Hepatocyte (in vitro differentiated cells): ENCODE data around the gene FASTK. TPM values are rescaled to one million over a fixed set of nuclear protein-coding genes. Genes with fewer than 3 reads are reported as not detected.
A peak's percentile ranks its signal among the peaks of the same experiment; 100 is the strongest.

Experiments
- DNase-seq: peaks from one replicate; pipeline ENCODE4 v3.0.0-alpha.2; 2016; ENCODE audit warnings: low spot score
- H2AFZ ChIP-seq: fragments of 200-600 bp; sonication (generic); 2 replicates; pipeline ENCODE4 v1.6.0; 2016; ENCODE audit warnings: antibody characterized with exemption, mild to moderate bottlenecking
- H3K27ac ChIP-seq: fragments of 200-600 bp; sonication (generic); 2 replicates; pipeline ENCODE4 v1.5.1; 2016; ENCODE audit warnings: mild to moderate bottlenecking
- H3K27me3 ChIP-seq: fragments of 200-600 bp; sonication (generic); 2 replicates; pipeline ENCODE4 v1.6.1; 2016
- H3K36me3 ChIP-seq: fragments of 200-600 bp; sonication (generic); replicated peaks from 2 replicates; pipeline ENCODE4 v1.5.1; 2016; ENCODE audit warnings: low read depth; ENCODE audit not compliant: insufficient read depth
- H3K4me1 ChIP-seq: fragments of 200-600 bp; sonication (generic); 2 replicates; pipeline ENCODE4 v1.5.1; 2016; ENCODE audit warnings: mild to moderate bottlenecking, moderate library complexity; ENCODE audit not compliant: insufficient read depth
- H3K4me2 ChIP-seq: fragments of 200-600 bp; sonication (generic); 2 replicates; pipeline ENCODE4 v1.6.0; 2016
- H3K4me3 ChIP-seq: fragments of 200-600 bp; sonication (generic); 2 replicates; pipeline ENCODE4 v1.5.1; 2016; ENCODE audit warnings: mild to moderate bottlenecking
- H3K79me2 ChIP-seq: fragments of 200-600 bp; sonication (generic); 2 replicates; pipeline ENCODE4 v1.6.0; 2017; ENCODE audit warnings: mild to moderate bottlenecking
- H3K9me2 ChIP-seq: fragments of 200-600 bp; sonication (generic); replicated peaks from 2 replicates; pipeline ENCODE4 v1.6.0; 2017; ENCODE audit warnings: mild to moderate bottlenecking; ENCODE audit not compliant: insufficient read depth
- H3K9me3 ChIP-seq: fragments of 200-600 bp; sonication (generic); 2 replicates; pipeline ENCODE4 v1.5.1; 2016; ENCODE audit warnings: low read depth, mild to moderate bottlenecking
- H4K20me1 ChIP-seq: fragments of 200-600 bp; sonication (generic); 2 replicates; pipeline ENCODE4 v1.6.0; 2016; ENCODE audit warnings: mild to moderate bottlenecking; ENCODE audit not compliant: insufficient read depth, poor library complexity, severe bottlenecking
- CTCF ChIP-seq: fragments of 200-600 bp; sonication (generic); IDR thresholded peaks from 2 replicates; pipeline ENCODE4 v1.5.1; 2016; ENCODE audit warnings: antibody characterized with exemption, mild to moderate bottlenecking; ENCODE audit not compliant: poor library complexity
- EZH2 ChIP-seq: fragments of 200-600 bp; sonication (generic); IDR thresholded peaks from 2 replicates; pipeline ENCODE4 v1.6.1; 2016; ENCODE audit warnings: antibody characterized with exemption, mild to moderate bottlenecking, borderline replicate concordance
- EZH2phosphoT487 ChIP-seq: fragments of 200-600 bp; sonication (generic); IDR thresholded peaks from one replicate; pipeline ENCODE4 v1.6.1; 2018; ENCODE audit warnings: antibody characterized with exemption, mild to moderate bottlenecking, low read depth, moderate library complexity; ENCODE audit not compliant: unreplicated experiment, severe bottlenecking
- WGBS: methylation state at CpG from one replicate; pipeline ENCODE4 v1.1.6; 2016; ENCODE audit warnings: low lambda C conversion rate; ENCODE audit errors: missing lambda C conversion rate; 5-methylcytosine and 5-hydroxymethylcytosine counted together
- polyA plus RNA-seq: library from polyadenylated mRNA; unstranded; fragments of >200 nt; fragmentation: Nextera tagmentation; extraction: Ambion mirVana; gene quantifications from 2 replicates; pipeline ENCODE4 v1.2.1, GENCODE V29; 2016
- total RNA-seq: library from RNA; depleted of rRNA; stranded (reverse); fragments of >200 nt; gene quantifications from 2 replicates; pipeline ENCODE4 v1.2.3, GENCODE V29; 2014

The FASTK gene
- total and polyA plus RNA-seq, 2 experiments from 2014 or later, result 105 to 193 TPM

DNA sequence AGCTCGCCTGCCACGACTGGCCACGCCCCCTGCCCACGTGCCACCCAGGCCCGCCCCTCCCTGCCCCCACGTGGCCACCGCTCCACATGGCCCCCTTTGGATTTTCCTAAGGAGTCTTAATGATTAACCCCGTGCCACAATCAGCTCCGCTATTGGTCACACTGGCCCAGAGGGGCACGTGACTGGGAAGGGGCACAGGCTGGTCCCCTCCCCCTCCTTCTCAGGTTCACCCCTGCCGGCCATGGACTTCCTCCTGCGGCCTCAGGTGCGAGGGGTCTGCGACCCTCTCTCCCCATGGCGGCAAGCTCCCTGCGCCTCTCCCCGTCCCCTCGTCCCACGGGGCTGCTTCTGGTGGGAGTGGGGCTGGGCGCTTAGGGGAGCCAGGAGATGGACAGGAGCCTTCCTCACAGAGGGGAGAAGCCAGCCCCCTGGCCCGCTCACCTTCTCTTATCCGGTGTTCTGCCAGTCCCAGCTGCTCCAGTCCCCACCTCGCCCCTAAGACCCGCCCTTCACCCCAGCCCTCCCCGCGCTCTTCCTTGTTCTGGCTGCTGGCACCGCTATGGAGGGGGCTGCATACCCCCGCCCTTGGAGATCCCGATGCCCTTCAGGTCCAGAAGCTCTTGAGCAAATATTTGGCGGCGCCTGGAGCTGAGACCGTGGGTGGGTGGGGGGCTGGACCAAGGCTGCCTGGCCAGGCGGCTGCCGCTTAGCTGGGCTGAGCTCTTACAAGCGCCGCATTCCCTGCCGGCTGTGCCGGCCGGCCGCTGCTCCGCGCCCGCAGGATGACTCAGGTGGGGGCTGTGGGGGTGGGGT lies 18.0 kb downstream of the FASTK start:
- Histone ChIP-seq H3K27me3 (no peaks in the 10 kb centered on the region), H3K4me2 (peak overlapping the region; percentile 83), H3K27ac (peak overlapping the region; percentile 96), H2AFZ (no peak overlapping the region), H3K79me2 (peaks cover 47% of the 10 kb centered on the region), H3K9me3 (no peaks in the 10 kb centered on the region), H3K4me3 (no peak overlapping the region), H3K4me1 (peaks cover 39% of the 10 kb centered on the region), H3K9me2 (no peaks in the 10 kb centered on the region), H3K36me3 (no peaks in the 10 kb centered on the region), H4K20me1 (peaks cover 27% of the 10 kb centered on the region)
- TF ChIP-seq CTCF, result no peak
- TF ChIP-seq EZH2phosphoT487, result no peak
- no peak for TF ChIP-seq EZH2
- peak; percentile 95 for DNase-seq
- WGBS, result 14% methylated on average over 37 of the region's 43 CpGs

GRCh38 chr7:151062111-151062398 lies 18.6 kb downstream of the FASTK start:
- Histone ChIP-seq H3K4me2 (peak overlapping the region; percentile 88), H3K27ac (peak overlapping the region; percentile 97), H3K36me3 (no peaks in the 10 kb centered on the region), H3K9me2 (no peaks in the 10 kb centered on the region), H3K4me3 (no peak overlapping the region), H3K9me3 (no peaks in the 10 kb centered on the region), H3K27me3 (no peaks in the 10 kb centered on the region), H2AFZ (no peak overlapping the region), H3K79me2 (peaks cover 49% of the 10 kb centered on the region), H4K20me1 (peaks cover 27% of the 10 kb centered on the region), H3K4me1 (peaks cover 40% of the 10 kb centered on the region)
- TF ChIP-seq EZH2phosphoT487 (no peak), EZH2 (no peak), CTCF (no peak)
- no peak for DNase-seq
- 20% methylated on average over 7 of the region's 11 CpGs for WGBS

- Histone ChIP-seq H3K4me2 (peak overlapping the region; percentile 88), H3K9me3 (no peaks in the 10 kb centered on the region), H4K20me1 (peaks cover 27% of the 10 kb centered on the region), H2AFZ (no peak overlapping the region), H3K36me3 (no peaks in the 10 kb centered on the region), H3K79me2 (peaks cover 53% of the 10 kb centered on the region), H3K4me1 (peaks cover 44% of the 10 kb centered on the region), H3K27ac (peak overlapping the region; percentile 97), H3K9me2 (no peaks in the 10 kb centered on the region), H3K4me3 (no peak overlapping the region), H3K27me3 (no peaks in the 10 kb centered on the region)
- DNase-seq, result no peak
- WGBS, result 64% methylated on average over 32 of the region's 33 CpGs
- TF ChIP-seq EZH2 (no peak), CTCF (no peak), EZH2phosphoT487 (no peak)
Measured at GRCh38 chr7:151061213-151062110, 19.1 kb downstream of the FASTK start.
